Mucosa of stomach (tissue), 1 donor: ENCODE measurements around the gene CD68.

ENCODE experiments used
- H3K27me3 ChIP-seq: one replicate; pipeline ENCODE4 v1.7.0; 2013; ENCODE audit warnings: mild to moderate bottlenecking, low read length; ENCODE audit not compliant: control insufficient read depth, insufficient read depth
- H3K36me3 ChIP-seq: one replicate; pipeline ENCODE4 v1.7.0; 2013; ENCODE audit warnings: low read length; ENCODE audit not compliant: control insufficient read depth, insufficient read depth
- H3K4me1 ChIP-seq: one replicate; pipeline ENCODE4 v1.7.0; 2013; ENCODE audit warnings: mild to moderate bottlenecking, low read length; ENCODE audit not compliant: control insufficient read depth, insufficient read depth
- H3K4me3 ChIP-seq: one replicate; pipeline ENCODE4 v1.7.0; 2013; ENCODE audit warnings: low read length
- H3K9ac ChIP-seq: one replicate; pipeline ENCODE4 v1.7.0; 2013; ENCODE audit warnings: mild to moderate bottlenecking, low read length, moderate library complexity
- H3K9me3 ChIP-seq: one replicate; pipeline ENCODE4 v1.7.0; 2013; ENCODE audit warnings: mild to moderate bottlenecking, low read length, moderate library complexity; ENCODE audit not compliant: control insufficient read depth
- donor health status: Pancreatic carcinoma.

CD68 gene

DNA sequence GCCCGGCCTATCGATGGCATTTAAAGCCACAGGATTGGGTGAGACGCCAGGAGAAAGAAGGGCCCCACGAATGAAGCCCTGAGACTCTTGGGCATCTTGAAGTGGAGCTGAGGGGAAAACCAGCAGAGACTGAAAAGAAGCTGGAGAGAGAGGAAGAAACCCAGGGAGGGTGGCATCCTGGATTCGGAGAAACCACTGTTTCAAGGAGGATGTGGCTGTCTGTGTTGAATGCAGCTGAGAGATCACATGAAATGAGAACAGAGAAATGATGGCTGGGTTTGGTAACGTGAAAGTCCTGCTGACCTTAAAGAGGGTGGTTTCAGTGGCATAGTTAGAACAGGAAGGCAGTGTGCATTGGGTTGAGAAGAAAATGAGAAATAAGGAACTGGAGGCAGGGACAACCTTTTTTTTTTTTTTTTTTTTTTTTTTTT is 26.8 kb upstream of the CD68 start:
- no peaks in the 10 kb centered on the region for H3K9me3 ChIP-seq
- peaks cover 32% of the 10 kb centered on the region for H3K4me1 ChIP-seq
- no peaks in the 10 kb centered on the region for H3K27me3 ChIP-seq
- H3K4me3 ChIP-seq, result no peak overlapping the region
- no peak overlapping the region for H3K9ac ChIP-seq
- no peaks in the 10 kb centered on the region for H3K36me3 ChIP-seq

DNA sequence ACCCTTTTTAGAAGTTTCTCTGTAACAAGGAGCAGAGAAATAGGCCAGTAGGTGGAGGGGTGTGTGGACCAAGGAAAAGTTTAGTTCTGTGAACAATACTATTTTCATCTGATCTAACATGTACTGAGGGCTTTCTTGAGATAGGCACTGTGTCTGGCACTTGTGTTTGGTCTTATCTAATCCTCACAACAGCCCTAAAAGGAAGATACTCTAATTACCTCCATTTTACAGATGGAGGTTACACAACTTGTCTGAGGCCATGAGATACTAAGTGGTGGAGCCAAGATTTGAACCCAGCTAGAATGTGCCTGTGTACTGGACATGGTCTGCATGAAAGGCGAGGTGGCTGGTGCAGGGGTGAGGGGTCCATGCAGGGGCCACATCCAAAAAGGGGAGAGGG is 26.1 kb upstream of the CD68 start:
- H3K4me3 ChIP-seq, result no peak overlapping the region
- no peaks in the 10 kb centered on the region for H3K9me3 ChIP-seq
- no peak overlapping the region for H3K9ac ChIP-seq
- H3K27me3 ChIP-seq, result no peaks in the 10 kb centered on the region
- peaks cover 34% of the 10 kb centered on the region for H3K4me1 ChIP-seq
- no peaks in the 10 kb centered on the region for H3K36me3 ChIP-seq

DNA sequence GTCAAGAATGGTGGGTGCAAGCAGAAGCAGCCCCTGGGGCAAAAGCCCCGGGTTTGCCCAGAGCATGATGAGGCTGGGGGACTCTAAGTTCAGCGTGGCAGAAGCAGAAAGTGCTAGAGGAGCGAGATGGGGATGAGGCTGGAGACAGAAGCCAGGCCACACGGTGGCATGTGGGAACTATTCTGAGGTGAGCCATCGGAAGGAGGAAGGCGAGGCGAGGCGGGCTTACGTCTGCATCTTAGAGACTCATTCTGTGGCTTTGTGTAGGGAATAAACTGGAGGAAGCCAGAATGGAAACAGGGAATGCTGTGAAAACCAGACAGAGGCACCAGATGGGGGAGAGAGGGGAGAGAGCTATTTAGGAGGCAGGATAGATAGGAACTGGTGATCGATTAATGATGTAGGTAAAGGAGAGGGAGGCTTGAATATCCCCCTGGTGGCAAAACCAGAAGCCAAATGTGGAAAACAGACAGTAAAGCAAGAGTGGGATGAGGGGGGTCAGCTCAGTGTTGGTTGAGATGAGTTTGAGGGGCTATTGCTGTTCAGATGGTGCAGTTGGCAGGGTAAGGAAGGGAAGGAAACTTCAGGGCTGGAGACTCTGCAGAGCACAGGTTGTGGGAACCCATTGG is 24.0 kb upstream of the CD68 start:
- Histone ChIP-seq H3K4me1 (peaks cover 38% of the 10 kb centered on the region), H3K27me3 (no peaks in the 10 kb centered on the region), H3K9me3 (no peaks in the 10 kb centered on the region), H3K4me3 (no peak overlapping the region), H3K9ac (no peak overlapping the region), H3K36me3 (no peaks in the 10 kb centered on the region)

DNA sequence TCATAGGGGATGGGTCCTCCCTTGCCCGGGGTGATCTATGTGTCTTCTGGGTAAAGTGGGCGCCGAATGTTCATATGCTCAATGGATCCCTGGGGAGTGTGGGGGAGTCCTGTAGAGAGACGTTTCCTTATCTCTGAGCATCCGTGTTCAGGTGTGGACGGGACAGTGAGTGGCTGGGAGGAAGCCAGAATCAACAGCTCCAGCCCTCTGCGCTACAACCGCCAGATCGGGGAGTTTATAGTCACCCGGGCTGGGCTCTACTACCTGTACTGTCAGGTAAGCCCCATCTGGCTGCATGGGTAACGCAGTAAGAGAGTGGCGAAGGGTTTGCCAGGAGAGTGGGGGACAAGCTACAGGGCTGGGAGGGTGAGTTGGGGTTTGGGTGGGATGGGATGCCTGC is 22.8 kb upstream of the CD68 start:
- no peak overlapping the region for H3K4me3 ChIP-seq
- H3K9ac ChIP-seq, result peak overlapping the region; percentile 98
- peaks cover 48% of the 10 kb centered on the region for H3K4me1 ChIP-seq
- H3K27me3 ChIP-seq, result no peaks in the 10 kb centered on the region
- H3K36me3 ChIP-seq, result no peaks in the 10 kb centered on the region
- no peaks in the 10 kb centered on the region for H3K9me3 ChIP-seq

DNA sequence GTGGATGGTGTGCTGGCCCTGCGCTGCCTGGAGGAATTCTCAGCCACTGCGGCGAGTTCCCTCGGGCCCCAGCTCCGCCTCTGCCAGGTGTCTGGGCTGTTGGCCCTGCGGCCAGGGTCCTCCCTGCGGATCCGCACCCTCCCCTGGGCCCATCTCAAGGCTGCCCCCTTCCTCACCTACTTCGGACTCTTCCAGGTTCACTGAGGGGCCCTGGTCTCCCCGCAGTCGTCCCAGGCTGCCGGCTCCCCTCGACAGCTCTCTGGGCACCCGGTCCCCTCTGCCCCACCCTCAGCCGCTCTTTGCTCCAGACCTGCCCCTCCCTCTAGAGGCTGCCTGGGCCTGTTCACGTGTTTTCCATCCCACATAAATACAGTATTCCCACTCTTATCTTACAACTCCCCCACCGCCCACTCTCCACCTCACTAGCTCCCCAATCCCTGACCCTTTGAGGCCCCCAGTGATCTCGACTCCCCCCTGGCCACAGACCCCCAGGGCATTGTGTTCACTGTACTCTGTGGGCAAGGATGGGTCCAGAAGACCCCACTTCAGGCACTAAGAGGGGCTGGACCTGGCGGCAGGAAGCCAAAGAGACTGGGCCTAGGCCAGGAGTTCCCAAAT is 22.2 kb upstream of the CD68 start:
- no peak overlapping the region for H3K4me3 ChIP-seq
- H3K36me3 ChIP-seq, result no peaks in the 10 kb centered on the region
- no peaks in the 10 kb centered on the region for H3K9me3 ChIP-seq
- H3K27me3 ChIP-seq, result no peaks in the 10 kb centered on the region
- peaks cover 49% of the 10 kb centered on the region for H3K4me1 ChIP-seq
- peak overlapping the region; percentile 98 for H3K9ac ChIP-seq

DNA sequence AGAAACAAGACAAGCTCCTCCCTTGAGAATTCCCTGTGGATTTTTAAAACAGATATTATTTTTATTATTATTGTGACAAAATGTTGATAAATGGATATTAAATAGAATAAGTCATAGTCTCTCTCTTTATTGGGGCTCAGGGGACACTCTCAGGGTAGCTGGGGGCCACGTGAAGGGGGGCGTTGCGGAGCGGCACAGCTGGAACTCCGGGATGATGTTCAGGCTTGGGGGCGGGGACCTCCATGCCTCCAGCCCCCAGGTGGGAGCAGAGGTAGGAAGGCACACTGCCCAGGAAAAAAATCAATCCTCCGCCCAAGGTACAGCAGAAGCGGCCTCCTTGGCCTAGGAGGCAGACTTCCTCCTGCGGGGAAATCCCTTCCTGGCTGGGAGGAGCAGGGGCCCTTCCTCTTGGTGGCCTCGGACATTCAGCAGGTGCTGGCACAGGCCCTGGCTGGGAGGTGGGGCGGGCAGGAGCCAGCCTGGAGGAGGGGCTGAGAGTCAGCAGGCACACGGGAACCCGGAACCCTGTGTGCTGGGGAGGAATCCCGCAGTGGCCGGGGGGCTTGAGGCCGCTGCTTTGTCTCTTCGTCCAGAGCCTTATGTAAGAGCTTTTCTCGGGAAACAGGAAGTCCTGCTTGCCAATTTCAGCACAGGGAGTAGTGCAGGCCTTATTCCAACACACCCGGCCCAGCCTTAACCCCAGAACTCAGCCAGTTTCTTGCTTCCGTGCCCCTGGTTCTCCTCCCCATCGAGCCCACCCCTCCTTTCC is 21.5 kb upstream of the CD68 start:
- H3K9ac ChIP-seq, result peak overlapping the region; percentile 98
- H3K4me1 ChIP-seq, result peaks cover 56% of the 10 kb centered on the region
- H3K9me3 ChIP-seq, result no peaks in the 10 kb centered on the region
- H3K4me3 ChIP-seq, result peak overlapping the region; percentile 77
- H3K27me3 ChIP-seq, result no peaks in the 10 kb centered on the region
- no peaks in the 10 kb centered on the region for H3K36me3 ChIP-seq

DNA sequence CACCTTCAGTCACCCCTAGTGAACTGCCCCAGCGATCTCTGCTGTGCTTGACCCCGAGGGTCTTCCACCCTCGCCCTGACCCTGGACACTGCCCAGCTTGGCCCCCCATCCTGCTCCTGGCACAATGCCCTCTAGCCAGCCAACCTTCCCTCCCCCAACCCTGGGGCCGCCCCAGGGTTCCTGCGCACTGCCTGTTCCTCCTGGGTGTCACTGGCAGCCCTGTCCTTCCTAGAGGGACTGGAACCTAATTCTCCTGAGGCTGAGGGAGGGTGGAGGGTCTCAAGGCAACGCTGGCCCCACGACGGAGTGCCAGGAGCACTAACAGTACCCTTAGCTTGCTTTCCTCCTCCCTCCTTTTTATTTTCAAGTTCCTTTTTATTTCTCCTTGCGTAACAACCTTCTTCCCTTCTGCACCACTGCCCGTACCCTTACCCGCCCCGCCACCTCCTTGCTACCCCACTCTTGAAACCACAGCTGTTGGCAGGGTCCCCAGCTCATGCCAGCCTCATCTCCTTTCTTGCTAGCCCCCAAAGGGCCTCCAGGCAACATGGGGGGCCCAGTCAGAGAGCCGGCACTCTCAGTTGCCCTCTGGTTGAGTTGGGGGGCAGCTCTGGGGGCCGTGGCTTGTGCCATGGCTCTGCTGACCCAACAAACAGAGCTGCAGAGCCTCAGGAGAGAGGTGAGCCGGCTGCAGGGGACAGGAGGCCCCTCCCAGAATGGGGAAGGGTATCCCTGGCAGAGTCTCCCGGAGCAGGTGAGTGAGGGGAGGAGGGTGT is 20.7 kb upstream of the CD68 start, which contains the start of gene TNFSF13:
Gene TNFSF13, plus strand, starts transcription at position 207 of the 776 bp plus-strand sequence. Its CDS starts 290 bp downstream, at position 497.
- Histone ChIP-seq H3K9me3 (no peaks in the 10 kb centered on the region), H3K4me1 (peaks cover 62% of the 10 kb centered on the region), H3K36me3 (peaks cover under 1% of the 10 kb centered on the region), H3K4me3 (peak within 1 kb of the TSS; percentile 77), H3K27me3 (no peaks in the 10 kb centered on the region), H3K9ac (peak within 1 kb of the TSS; percentile 98)

DNA sequence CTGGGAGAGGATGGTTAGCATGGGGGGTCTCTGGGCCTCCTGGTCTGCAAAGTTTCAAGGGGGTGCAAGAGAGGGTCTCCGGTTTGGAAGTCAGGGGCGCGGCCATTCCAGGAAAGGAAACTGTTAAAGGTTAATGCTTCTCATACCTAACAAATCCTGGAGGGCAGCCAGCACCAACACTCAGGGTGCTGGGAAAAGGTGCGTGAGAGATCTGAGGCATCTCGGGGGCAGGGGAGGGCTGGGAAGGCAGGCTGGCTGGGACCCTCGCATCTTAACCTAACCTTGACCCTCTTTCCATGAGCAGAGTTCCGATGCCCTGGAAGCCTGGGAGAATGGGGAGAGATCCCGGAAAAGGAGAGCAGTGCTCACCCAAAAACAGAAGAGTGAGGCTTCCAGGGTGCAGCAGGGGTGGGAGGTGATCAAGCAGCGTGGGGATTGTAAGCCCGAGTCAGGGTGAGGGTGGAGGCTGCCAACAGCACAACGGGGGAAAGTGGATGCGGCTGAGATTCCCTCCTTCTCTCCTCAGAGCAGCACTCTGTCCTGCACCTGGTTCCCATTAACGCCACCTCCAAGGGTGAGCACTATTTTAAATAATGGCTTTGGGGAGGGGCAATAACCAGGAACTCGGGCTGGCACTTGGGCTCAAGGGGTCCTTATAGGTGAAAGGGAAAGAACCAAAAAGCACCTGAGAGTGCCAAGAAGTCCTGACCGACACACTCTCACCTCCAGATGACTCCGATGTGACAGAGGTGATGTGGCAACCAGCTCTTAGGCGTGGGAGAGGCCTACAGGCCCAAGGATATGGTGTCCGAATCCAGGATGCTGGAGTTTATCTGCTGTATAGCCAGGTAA is 19.9 kb upstream of the CD68 start:
- Histone ChIP-seq H3K9ac (peak overlapping the region; percentile 98), H3K27me3 (no peaks in the 10 kb centered on the region), H3K9me3 (no peaks in the 10 kb centered on the region), H3K4me3 (peak overlapping the region; percentile 77), H3K4me1 (peaks cover 62% of the 10 kb centered on the region), H3K36me3 (peaks cover 3% of the 10 kb centered on the region)

DNA sequence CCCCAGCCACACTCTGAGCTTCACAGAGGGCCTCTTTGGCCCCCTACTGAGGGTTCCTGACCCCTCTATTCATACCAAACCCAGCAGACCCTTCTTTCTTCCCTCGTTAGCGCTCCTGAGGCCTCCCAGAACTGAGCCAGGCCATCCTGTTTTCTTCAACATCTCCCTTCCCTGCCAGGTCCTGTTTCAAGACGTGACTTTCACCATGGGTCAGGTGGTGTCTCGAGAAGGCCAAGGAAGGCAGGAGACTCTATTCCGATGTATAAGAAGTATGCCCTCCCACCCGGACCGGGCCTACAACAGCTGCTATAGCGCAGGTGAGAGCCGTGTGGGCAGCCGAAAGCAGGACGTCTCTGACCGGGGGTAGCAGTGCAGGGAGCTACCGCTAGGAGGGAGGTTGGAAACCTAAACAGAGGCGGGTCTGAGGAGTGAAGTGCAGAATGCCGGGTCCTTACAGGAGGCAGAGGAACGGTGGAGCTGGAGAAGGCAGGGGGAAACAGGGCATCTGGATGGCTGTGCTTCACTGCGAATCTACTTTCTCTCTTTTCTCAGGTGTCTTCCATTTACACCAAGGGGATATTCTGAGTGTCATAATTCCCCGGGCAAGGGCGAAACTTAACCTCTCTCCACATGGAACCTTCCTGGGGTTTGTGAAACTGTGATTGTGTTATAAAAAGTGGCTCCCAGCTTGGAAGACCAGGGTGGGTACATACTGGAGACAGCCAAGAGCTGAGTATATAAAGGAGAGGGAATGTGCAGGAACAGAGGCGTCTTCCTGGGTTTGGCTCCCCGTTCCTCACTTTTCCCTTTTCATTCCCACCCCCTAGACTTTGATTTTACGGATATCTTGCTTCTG is 19.0 kb upstream of the CD68 start:
- H3K27me3 ChIP-seq, result no peaks in the 10 kb centered on the region
- peak overlapping the region; percentile 98 for H3K9ac ChIP-seq
- peaks cover 62% of the 10 kb centered on the region for H3K4me1 ChIP-seq
- peaks cover 11% of the 10 kb centered on the region for H3K36me3 ChIP-seq
- H3K9me3 ChIP-seq, result no peaks in the 10 kb centered on the region
- peak overlapping the region; percentile 77 for H3K4me3 ChIP-seq

DNA sequence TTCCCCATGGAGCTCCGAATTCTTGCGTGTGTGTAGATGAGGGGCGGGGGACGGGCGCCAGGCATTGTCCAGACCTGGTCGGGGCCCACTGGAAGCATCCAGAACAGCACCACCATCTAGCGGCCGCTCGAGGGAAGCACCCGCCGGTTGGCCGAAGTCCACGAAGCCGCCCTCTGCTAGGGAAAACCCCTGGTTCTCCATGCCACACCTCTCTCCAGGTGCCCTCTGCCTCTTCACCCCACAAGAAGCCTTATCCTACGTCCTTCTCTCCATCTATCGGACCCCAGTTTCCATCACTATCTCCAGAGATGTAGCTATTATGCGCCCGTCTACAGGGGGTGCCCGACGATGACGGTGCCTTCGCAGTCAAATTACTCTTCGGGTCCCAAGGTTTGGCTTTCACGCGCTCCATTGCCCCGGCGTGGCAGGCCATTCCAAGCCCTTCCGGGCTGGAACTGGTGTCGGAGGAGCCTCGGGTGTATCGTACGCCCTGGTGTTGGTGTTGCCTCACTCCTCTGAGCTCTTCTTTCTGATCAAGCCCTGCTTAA is 18.3 kb upstream of the CD68 start:
- H3K4me1 ChIP-seq, result peaks cover 62% of the 10 kb centered on the region

More for the DNA sequence above, 18.3 kb upstream of the CD68 start:
- Histone ChIP-seq H3K4me3 (peak overlapping the region; percentile 52), H3K9me3 (no peaks in the 10 kb centered on the region), H3K27me3 (no peaks in the 10 kb centered on the region), H3K9ac (peak overlapping the region; percentile 98), H3K36me3 (peaks cover 16% of the 10 kb centered on the region)
